Muscle layer of colon (tissue), 2 donors: ENCODE measurements around the gene BEX5.
"Not testable (repeated sequence)": the region's sequence is repeated elsewhere in the genome, so short reads cannot be mapped to it uniquely, and the experiment has no call there.

Source experiments
- H3K27ac ChIP-seq: one replicate; pipeline ENCODE4 v1.7.0; 2013; ENCODE audit warnings: low read depth, mild to moderate bottlenecking, low read length, moderate library complexity
- H3K27me3 ChIP-seq, 2 donors: one replicate each; pipeline ENCODE4 v1.7.0; 2013; ENCODE audit warnings: low read length in 2 of 2, mild to moderate bottlenecking in 2 of 2; ENCODE audit not compliant: insufficient read depth in 2 of 2, control insufficient read depth in 1 of 2
- H3K36me3 ChIP-seq: one replicate; pipeline ENCODE4 v1.7.0; 2013; ENCODE audit warnings: mild to moderate bottlenecking, low read length; ENCODE audit not compliant: insufficient read depth
- H3K4me1 ChIP-seq: one replicate; pipeline ENCODE4 v1.7.0; 2013; ENCODE audit warnings: mild to moderate bottlenecking, low read length; ENCODE audit not compliant: insufficient read depth
- H3K4me3 ChIP-seq, 2 donors: one replicate each; pipeline ENCODE4 v1.7.0; 2013; ENCODE audit warnings: low read length in 2 of 2, low read depth in 1 of 2, mild to moderate bottlenecking in 1 of 2, moderate library complexity in 1 of 2
- H3K9ac ChIP-seq: one replicate; pipeline ENCODE4 v1.7.0; 2013; ENCODE audit warnings: low read length
- H3K9me3 ChIP-seq: one replicate; pipeline ENCODE4 v1.7.0; 2013; ENCODE audit warnings: mild to moderate bottlenecking, low read length
- donor health status: abdominal sarcoma.
- donor health status: Adenocarcinoma of cecum.

BEX5 gene

DNA sequence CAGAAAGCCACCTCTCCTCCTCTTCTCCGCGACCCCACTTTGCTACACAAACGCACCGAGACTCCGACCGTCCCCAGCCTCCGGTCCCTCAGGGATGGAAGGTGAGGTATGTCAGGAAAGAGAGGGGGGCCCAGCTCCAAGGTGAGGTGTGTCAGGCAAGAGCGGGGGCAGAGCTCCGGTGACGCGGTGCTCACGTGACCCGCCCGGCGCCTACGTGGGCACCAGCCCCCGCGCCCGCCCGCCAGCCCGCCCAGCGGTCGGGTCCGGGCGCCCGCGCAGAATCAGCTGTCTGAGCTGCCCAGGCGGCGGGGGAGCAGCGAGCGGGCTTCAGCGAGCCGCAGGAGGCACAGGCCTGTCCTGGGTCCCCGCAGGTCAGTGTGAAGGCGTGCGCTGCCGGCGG lies 30.3 kb downstream of the BEX5 start, which contains the start of gene TCEAL2:
Gene TCEAL2 (plus strand): TSS at position 244 of the 400 bp plus-strand sequence. CDS start 1,152 bp downstream, outside the sequence.
- not testable (repeated sequence) for H3K9me3 ChIP-seq, H3K36me3 ChIP-seq, H3K9ac ChIP-seq, H3K27me3 ChIP-seq, H3K4me1 ChIP-seq
- Histone ChIP-seq H3K27ac (peak within 1 kb of the TSS; percentile 56), H3K4me3 (peak within 1 kb of the TSS in 1 of 2 donors; percentile 39)

DNA sequence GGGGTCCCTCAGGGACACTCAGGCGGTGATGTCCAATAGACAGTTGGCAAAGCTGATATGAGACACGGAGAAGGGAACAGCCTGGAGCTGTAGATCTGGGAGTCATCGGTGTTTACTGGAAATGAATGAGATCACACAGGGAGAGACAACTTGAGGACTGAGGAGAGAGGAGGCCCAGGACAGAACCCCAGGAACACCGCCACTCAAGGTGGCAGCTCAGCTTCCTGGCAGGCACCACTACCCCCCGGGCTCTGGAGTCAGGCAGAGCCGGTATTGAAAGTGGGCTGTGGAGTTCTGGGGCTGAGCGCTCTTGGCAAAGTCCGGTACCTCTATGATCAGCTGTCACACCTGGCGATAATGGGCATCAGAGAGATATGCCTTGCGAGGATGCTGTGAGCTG lies 30.8 kb downstream of the BEX5 start:
- not testable (repeated sequence) for H3K9ac ChIP-seq, H3K36me3 ChIP-seq, H3K4me1 ChIP-seq, H3K27ac ChIP-seq, H3K9me3 ChIP-seq, H3K27me3 ChIP-seq
- peak overlapping the region in 1 of 2 donors; percentile 39 for H3K4me3 ChIP-seq

DNA sequence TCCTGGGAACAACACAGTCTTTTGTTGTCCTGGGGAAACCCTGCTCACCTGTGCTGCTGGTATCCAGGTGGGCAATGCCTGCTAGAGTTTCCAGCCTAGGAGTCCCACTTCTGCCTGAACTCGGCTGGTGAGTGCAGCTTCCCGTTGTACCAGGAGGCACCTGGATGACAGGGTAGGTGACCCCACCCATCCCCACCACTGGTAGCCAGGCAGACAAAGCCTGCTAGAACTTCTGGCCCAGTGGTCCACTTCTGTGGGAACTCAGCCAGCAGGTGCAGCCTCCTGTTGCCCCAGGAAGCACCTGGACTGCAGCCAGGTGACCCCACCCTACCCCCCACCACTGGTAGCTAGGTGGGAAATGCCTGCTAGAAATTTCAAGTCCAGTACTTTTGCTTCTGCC lies 40.0 kb downstream of the BEX5 start:
- Histone ChIP-seq H3K27me3 (peaks cover 0 to 6% of the 10 kb centered on the region in 2 donors), H3K9ac (no peak overlapping the region), H3K36me3 (no peaks in the 10 kb centered on the region), H3K4me3 (no peak overlapping the region), H3K9me3 (peaks cover 7% of the 10 kb centered on the region), H3K4me1 (no peaks in the 10 kb centered on the region), H3K27ac (no peak overlapping the region)

DNA sequence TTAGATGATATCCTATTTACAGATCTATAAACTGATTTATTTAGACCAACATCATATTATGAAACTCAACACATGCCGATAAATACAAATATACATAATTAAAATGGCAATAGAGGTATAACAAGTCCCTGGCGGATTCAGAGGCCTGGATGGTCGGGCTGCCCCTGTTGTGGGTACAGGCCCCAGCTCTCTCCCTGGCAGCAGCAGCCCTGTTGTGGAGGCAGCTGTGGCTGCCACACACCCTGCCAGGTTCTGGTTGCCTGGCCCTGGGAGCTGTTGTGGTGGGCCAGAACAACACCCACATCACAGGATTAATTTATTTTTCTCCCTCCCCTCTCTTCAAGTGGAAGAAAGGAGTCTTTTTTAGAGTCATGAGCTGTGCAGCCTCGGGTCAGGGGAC lies 42.4 kb downstream of the BEX5 start:
- Histone ChIP-seq H3K4me1 (no peaks in the 10 kb centered on the region), H3K4me3 (no peak overlapping the region), H3K27ac (no peak overlapping the region), H3K9ac (no peak overlapping the region), H3K9me3 (peaks cover 7% of the 10 kb centered on the region), H3K27me3 (peaks cover 0 to 6% of the 10 kb centered on the region in 2 donors), H3K36me3 (no peaks in the 10 kb centered on the region)
